HCT116 (cell line): ENCODE results near the gene MYH10.

Experiments
- EGR1 ChIP-seq: IDR thresholded peaks from 2 replicates; pipeline ENCODE4 v1.6.1; 2012; ENCODE audit warnings: low read depth
- EZH2 ChIP-seq: fragments of 200-600 bp; sonication (generic); IDR thresholded peaks from 2 replicates; pipeline ENCODE4 v1.6.1; 2017; ENCODE audit warnings: antibody characterized with exemption, mixed run types
- EZH2phosphoT487 ChIP-seq: fragments of 200-600 bp; IDR thresholded peaks from 2 replicates; pipeline ENCODE4 v1.6.1; 2018; ENCODE audit warnings: antibody characterized with exemption, borderline replicate concordance
- POLR2A ChIP-seq: IDR thresholded peaks from 2 replicates; pipeline ENCODE4 v1.7.0; 2011; ENCODE audit warnings: borderline replicate concordance; ENCODE audit not compliant: insufficient read depth, insufficient read length; ENCODE audit errors: extremely low read depth
- RAD21 ChIP-seq: IDR thresholded peaks from 2 replicates; pipeline ENCODE4 v1.6.1; 2012; ENCODE audit warnings: low read depth, mild to moderate bottlenecking
- SRF ChIP-seq: IDR thresholded peaks from 2 replicates; pipeline ENCODE4 v1.6.1; 2012; ENCODE audit warnings: low read depth
- YY1 ChIP-seq: IDR thresholded peaks from 2 replicates; pipeline ENCODE4 v1.6.1; 2011; ENCODE audit warnings: low read length, low read depth, moderate library complexity, mild to moderate bottlenecking; ENCODE audit not compliant: insufficient replicate concordance; ENCODE audit errors: extremely low read depth
- ZFX ChIP-seq: fragments of 450-650 bp; IDR thresholded peaks from 2 replicates; pipeline ENCODE4 v1.6.1; 2017
- TF ChIP-seq, protein P1 (sequence below), 3 experiments: fragments of 200-600 bp in 1 of 3; sonication (generic) in 1 of 3; IDR thresholded peaks in 2 of 3; conservative IDR thresholded peaks in 1 of 3; 2 replicates each; pipeline ENCODE4 v1.5.1; 2012 to 2017; ENCODE audit warnings: low read depth in 2 of 3, low read length in 2 of 3, antibody characterized with exemption in 1 of 3, borderline replicate concordance in 1 of 3, control low read depth in 1 of 3, mild to moderate bottlenecking in 1 of 3, mixed read lengths in 1 of 3, mixed run types in 1 of 3, moderate library complexity in 1 of 3; ENCODE audit not compliant: insufficient read depth in 1 of 3
- TF ChIP-seq, protein P2 (sequence below): IDR thresholded peaks from 2 replicates; pipeline ENCODE4 v1.6.1; 2012; ENCODE audit warnings: low read depth

DNA sequence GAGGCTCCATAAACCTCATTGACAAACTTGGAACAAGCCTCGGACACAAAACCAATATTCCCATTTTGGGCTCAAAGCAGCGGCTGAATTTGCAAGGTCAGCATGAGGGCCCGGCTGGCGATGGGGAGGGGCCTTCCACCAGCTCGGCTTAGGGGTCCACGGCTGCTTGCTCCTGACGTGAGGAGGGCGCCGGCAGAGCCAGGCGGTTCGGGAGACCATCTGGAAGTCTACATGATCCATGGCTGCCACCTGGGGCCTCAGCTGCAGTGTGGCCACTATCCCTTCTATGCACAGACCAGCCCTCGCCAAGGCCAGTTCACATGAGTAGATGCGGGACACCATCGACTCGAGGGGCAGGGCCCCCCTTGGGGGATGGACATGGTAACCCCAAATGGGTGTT is 155.7 kb downstream of the MYH10 start:
- TF ChIP-seq EZH2 (no peak), YY1 (no peak), EZH2phosphoT487 (no peak), SRF (no peak), POLR2A (no peak), ZFX (no peak), EGR1 (no peak), RAD21 (no peak)
- TF ChIP-seq, protein P1, sequence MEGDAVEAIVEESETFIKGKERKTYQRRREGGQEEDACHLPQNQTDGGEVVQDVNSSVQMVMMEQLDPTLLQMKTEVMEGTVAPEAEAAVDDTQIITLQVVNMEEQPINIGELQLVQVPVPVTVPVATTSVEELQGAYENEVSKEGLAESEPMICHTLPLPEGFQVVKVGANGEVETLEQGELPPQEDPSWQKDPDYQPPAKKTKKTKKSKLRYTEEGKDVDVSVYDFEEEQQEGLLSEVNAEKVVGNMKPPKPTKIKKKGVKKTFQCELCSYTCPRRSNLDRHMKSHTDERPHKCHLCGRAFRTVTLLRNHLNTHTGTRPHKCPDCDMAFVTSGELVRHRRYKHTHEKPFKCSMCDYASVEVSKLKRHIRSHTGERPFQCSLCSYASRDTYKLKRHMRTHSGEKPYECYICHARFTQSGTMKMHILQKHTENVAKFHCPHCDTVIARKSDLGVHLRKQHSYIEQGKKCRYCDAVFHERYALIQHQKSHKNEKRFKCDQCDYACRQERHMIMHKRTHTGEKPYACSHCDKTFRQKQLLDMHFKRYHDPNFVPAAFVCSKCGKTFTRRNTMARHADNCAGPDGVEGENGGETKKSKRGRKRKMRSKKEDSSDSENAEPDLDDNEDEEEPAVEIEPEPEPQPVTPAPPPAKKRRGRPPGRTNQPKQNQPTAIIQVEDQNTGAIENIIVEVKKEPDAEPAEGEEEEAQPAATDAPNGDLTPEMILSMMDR (IDR thresholded peaks at IDR 0.05 in 2 of 3, conservative IDR thresholded peaks at IDR 0.05 in 1 of 3; ENCODE audit: borderline replicate concordance in 1 of 3, insufficient read depth in 1 of 3, low read depth in 2 of 3, low read length in 2 of 3): no peak
- TF ChIP-seq, protein P2, sequence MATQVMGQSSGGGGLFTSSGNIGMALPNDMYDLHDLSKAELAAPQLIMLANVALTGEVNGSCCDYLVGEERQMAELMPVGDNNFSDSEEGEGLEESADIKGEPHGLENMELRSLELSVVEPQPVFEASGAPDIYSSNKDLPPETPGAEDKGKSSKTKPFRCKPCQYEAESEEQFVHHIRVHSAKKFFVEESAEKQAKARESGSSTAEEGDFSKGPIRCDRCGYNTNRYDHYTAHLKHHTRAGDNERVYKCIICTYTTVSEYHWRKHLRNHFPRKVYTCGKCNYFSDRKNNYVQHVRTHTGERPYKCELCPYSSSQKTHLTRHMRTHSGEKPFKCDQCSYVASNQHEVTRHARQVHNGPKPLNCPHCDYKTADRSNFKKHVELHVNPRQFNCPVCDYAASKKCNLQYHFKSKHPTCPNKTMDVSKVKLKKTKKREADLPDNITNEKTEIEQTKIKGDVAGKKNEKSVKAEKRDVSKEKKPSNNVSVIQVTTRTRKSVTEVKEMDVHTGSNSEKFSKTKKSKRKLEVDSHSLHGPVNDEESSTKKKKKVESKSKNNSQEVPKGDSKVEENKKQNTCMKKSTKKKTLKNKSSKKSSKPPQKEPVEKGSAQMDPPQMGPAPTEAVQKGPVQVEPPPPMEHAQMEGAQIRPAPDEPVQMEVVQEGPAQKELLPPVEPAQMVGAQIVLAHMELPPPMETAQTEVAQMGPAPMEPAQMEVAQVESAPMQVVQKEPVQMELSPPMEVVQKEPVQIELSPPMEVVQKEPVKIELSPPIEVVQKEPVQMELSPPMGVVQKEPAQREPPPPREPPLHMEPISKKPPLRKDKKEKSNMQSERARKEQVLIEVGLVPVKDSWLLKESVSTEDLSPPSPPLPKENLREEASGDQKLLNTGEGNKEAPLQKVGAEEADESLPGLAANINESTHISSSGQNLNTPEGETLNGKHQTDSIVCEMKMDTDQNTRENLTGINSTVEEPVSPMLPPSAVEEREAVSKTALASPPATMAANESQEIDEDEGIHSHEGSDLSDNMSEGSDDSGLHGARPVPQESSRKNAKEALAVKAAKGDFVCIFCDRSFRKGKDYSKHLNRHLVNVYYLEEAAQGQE: no peak
